Spleen (tissue), 11 donors: ENCODE measurements around the gene MESP2. TPM values are rescaled to one million over a fixed set of nuclear protein-coding genes. Genes with fewer than 3 reads are reported as not detected.

Experiments used
- DNase-seq: peaks from one replicate; pipeline ENCODE4 v3.0.0-alpha.2; 2020
- H3K27ac ChIP-seq, 8 donors: fragments of 200-600 bp; sonication (generic) in 7 of 8; 1 replicate in 4 of 8; 2 replicates in 4 of 8; pipeline versions ENCODE4 v1.5.0 to v1.8.0; 2016 to 2021; ENCODE audit warnings: inconsistent platforms in 4 of 8, mild to moderate bottlenecking in 4 of 8, moderate library complexity in 1 of 8
- H3K27me3 ChIP-seq, 7 donors: fragments of 200-600 bp; sonication (generic) in 6 of 7; replicated peaks in 1 of 7; 1 replicate in 4 of 7; 2 replicates in 3 of 7; pipeline versions ENCODE4 v1.5.0 to v1.8.0; 2016 to 2021; ENCODE audit warnings: inconsistent platforms in 3 of 7, mild to moderate bottlenecking in 1 of 7
- H3K36me3 ChIP-seq, 6 donors: fragments of 200-600 bp; sonication (generic) in 5 of 6; 1 replicate in 4 of 6; 2 replicates in 2 of 6; pipeline versions ENCODE4 v1.5.0 to v1.8.0; 2016 to 2021; ENCODE audit warnings: inconsistent platforms in 2 of 6
- H3K4me1 ChIP-seq, 6 donors: fragments of 200-600 bp; sonication (generic) in 5 of 6; 1 replicate in 3 of 6; 2 replicates in 3 of 6; pipeline versions ENCODE4 v1.5.0 to v1.8.0; 2016 to 2021; ENCODE audit warnings: inconsistent platforms in 3 of 6
- H3K4me3 ChIP-seq, 8 donors: fragments of 200-600 bp; sonication (generic) in 7 of 8; 1 replicate in 4 of 8; 2 replicates in 4 of 8; pipeline versions ENCODE4 v1.5.0 to v1.8.0; 2016 to 2021; ENCODE audit warnings: inconsistent platforms in 4 of 8, mild to moderate bottlenecking in 4 of 8, moderate library complexity in 2 of 8
- H3K9me3 ChIP-seq, 8 donors: fragments of 200-600 bp; sonication (generic) in 7 of 8; 1 replicate in 4 of 8; 2 replicates in 4 of 8; pipeline versions ENCODE4 v1.5.0 to v1.8.0; 2016 to 2021; ENCODE audit warnings: inconsistent platforms in 4 of 8
- CTCF ChIP-seq, 11 experiments: fragments of 200-600 bp in 7 of 11; fragments of 450-650 bp in 4 of 11; sonication (generic) in 4 of 11; IDR thresholded peaks in 8 of 11; conservative IDR thresholded peaks in 3 of 11; 1 replicate in 7 of 11; 2 replicates in 4 of 11; pipeline versions ENCODE4 v1.4.0 to v1.8.0; 2016 to 2021; ENCODE audit warnings: antibody characterized with exemption in 11 of 11, inconsistent platforms in 4 of 11, mild to moderate bottlenecking in 1 of 11
- POLR2A ChIP-seq, 3 donors: fragments of 450-650 bp; IDR thresholded peaks; one replicate each; pipeline ENCODE4 v1.5.1; 2017; ENCODE audit warnings: antibody characterized with exemption in 3 of 3, mild to moderate bottlenecking in 1 of 3
- POLR2AphosphoS5 ChIP-seq, 3 donors: sonication (generic); formaldehyde crosslinking; IDR thresholded peaks; one replicate each; pipeline ENCODE4 v1.5.1; 2017; ENCODE audit warnings: antibody characterized with exemption in 3 of 3
- WGBS, 5 donors: extraction: QIAGEN DNeasy Blood & Tissue Kit in 3 of 5; methylation state at CpG; one replicate each; pipeline versions ENCODE4 v1.1.5 to v1.1.7; 2013 to 2018; 5-methylcytosine and 5-hydroxymethylcytosine counted together
- intact Hi-C: fragments of 100-400 bp; cut with DNase I; formaldehyde crosslinking; loops from one replicate; pipeline ENCODE4 v1.15.0; 2023; ENCODE audit warnings: low total_unique reads
- polyA plus RNA-seq, 3 donors: library from polyadenylated mRNA; stranded (reverse); fragments of 200-250 nt; gene quantifications; one replicate each; pipeline ENCODE4 v1.2.1, GENCODE V29; 2013
- total RNA-seq, 7 donors: library from RNA; depleted of rRNA in 3 of 7; stranded (reverse); fragments of >200 nt in 3 of 7; fragmentation: NEBNext Ultra II Directional in 4 of 7; extraction: Animal tissue kit (Norgen Biotek cat#: 25700) in 4 of 7; gene quantifications; one replicate each; pipeline versions ENCODE4 v1.1.0 to v1.2.1, GENCODE V29; 2016 to 2021
- donor health status: healthy with polysubstance abuse.
- donor health status: DM: no; HTN: no; CAD: no; lungs with moderate emphysema.
- donor health status: DM: no; HTN: no; CAD: no.
- donor health status: Bipolar disorder and iron deficiency.
- donor health status: healthy.
- donor health status: DM: no; HTN: no; CAD: no.
- donor health status: DM: yes; HTN: yes; CAD: no.

Gene MESP2
- total and polyA plus RNA-seq, 10 donors: 0.05 TPM; not detected in 9

- intact Hi-C loops: no loop called here
- WGBS, 5 donors: 43 to 70% (median 59%) methylated on average over 15 to 16 of the region's 16 CpGs
- H3K9me3 ChIP-seq: no peaks in the 10 kb centered on the region
- H3K36me3 ChIP-seq: peaks cover 0 to 100% (median 3%) of the 10 kb centered on the region in 6 donors
- H3K4me1 ChIP-seq: peaks cover 0 to 17% (median 0%) of the 10 kb centered on the region in 6 donors
- peaks cover 0 to 32% (median 0%) of the 10 kb centered on the region in 7 donors for H3K27me3 ChIP-seq
- no peak overlapping the region for H3K27ac ChIP-seq
- no peak for TF ChIP-seq POLR2A (IDR thresholded peaks at IDR 0.05)
- no peak for TF ChIP-seq CTCF (IDR thresholded peaks at IDR 0.05 in 8 of 11, conservative IDR thresholded peaks at IDR 0.05 in 3 of 11)
- no peak for TF ChIP-seq POLR2AphosphoS5 (IDR thresholded peaks at IDR 0.05)
- peak; percentile 54 for DNase-seq
- no peak overlapping the region for H3K4me3 ChIP-seq
These were observed 26.2 kb downstream of the MESP2 start for GRCh38 chr15:89802231-89802928.

- H3K27ac ChIP-seq: no peak overlapping the region
- peaks cover 0 to 32% (median 0%) of the 10 kb centered on the region in 7 donors for H3K27me3 ChIP-seq
- intact Hi-C loops: no loop called here
- peaks cover 0 to 93% (median 3%) of the 10 kb centered on the region in 6 donors for H3K36me3 ChIP-seq
- 71 to 97% (median 87%) methylated on average over 9 to 24 of the region's 24 CpGs for WGBS, 5 donors
- TF ChIP-seq POLR2AphosphoS5 (IDR thresholded peaks at IDR 0.05) (no peak), CTCF (IDR thresholded peaks at IDR 0.05 in 8 of 11, conservative IDR thresholded peaks at IDR 0.05 in 3 of 11) (no peak), POLR2A (IDR thresholded peaks at IDR 0.05) (no peak)
- peaks cover 0 to 17% (median 0%) of the 10 kb centered on the region in 6 donors for H3K4me1 ChIP-seq
- H3K4me3 ChIP-seq: no peak overlapping the region
- peak; percentile 62 for DNase-seq
- no peaks in the 10 kb centered on the region for H3K9me3 ChIP-seq
These were observed 27.1 kb downstream of the MESP2 start for GRCh38 chr15:89802986-89803824.

GRCh38 chr15:89803941-89804800, 28.0 kb downstream of the MESP2 start:
- peak overlapping the region in 1 of 8 donors; percentile 28 for H3K27ac ChIP-seq
- peaks cover 0 to 32% (median 0%) of the 10 kb centered on the region in 7 donors for H3K27me3 ChIP-seq
- H3K36me3 ChIP-seq: peaks cover 0 to 83% (median under 1%) of the 10 kb centered on the region in 6 donors
- TF ChIP-seq CTCF (IDR thresholded peaks at IDR 0.05 in 8 of 11, conservative IDR thresholded peaks at IDR 0.05 in 3 of 11) (no peak), POLR2A (IDR thresholded peaks at IDR 0.05) (no peak), POLR2AphosphoS5 (IDR thresholded peaks at IDR 0.05) (peak in 2 of 3 donors; percentile 49 to 80)
- H3K4me1 ChIP-seq: peaks cover 0 to 17% (median 0%) of the 10 kb centered on the region in 6 donors
- peak; percentile 80 for DNase-seq
- H3K9me3 ChIP-seq: no peaks in the 10 kb centered on the region
- H3K4me3 ChIP-seq: no peak overlapping the region
- 80 to 96% (median 86%) methylated on average over 26 to 29 of the region's 29 CpGs for WGBS, 5 donors
- intact Hi-C loops: no loop called here
